Muscle layer of colon (tissue), 2 donors: ENCODE measurements around the gene EDN2.

Experiments used
- H3K27ac ChIP-seq: one replicate; pipeline ENCODE4 v1.7.0; 2013; ENCODE audit warnings: low read depth, mild to moderate bottlenecking, low read length, moderate library complexity
- H3K27me3 ChIP-seq, 2 donors: one replicate each; pipeline ENCODE4 v1.7.0; 2013; ENCODE audit warnings: low read length in 2 of 2, mild to moderate bottlenecking in 2 of 2; ENCODE audit not compliant: insufficient read depth in 2 of 2, control insufficient read depth in 1 of 2
- H3K36me3 ChIP-seq: one replicate; pipeline ENCODE4 v1.7.0; 2013; ENCODE audit warnings: mild to moderate bottlenecking, low read length; ENCODE audit not compliant: insufficient read depth
- H3K4me1 ChIP-seq: one replicate; pipeline ENCODE4 v1.7.0; 2013; ENCODE audit warnings: mild to moderate bottlenecking, low read length; ENCODE audit not compliant: insufficient read depth
- H3K4me3 ChIP-seq, 2 donors: one replicate each; pipeline ENCODE4 v1.7.0; 2013; ENCODE audit warnings: low read length in 2 of 2, low read depth in 1 of 2, mild to moderate bottlenecking in 1 of 2, moderate library complexity in 1 of 2
- H3K9ac ChIP-seq: one replicate; pipeline ENCODE4 v1.7.0; 2013; ENCODE audit warnings: low read length
- H3K9me3 ChIP-seq: one replicate; pipeline ENCODE4 v1.7.0; 2013; ENCODE audit warnings: mild to moderate bottlenecking, low read length
- donor health status: abdominal sarcoma.
- donor health status: Adenocarcinoma of cecum.

EDN2 gene

GRCh38 chr1:41484402-41485241, at the start of gene EDN2:
Gene EDN2, minus strand, starts transcription at chr1:41484683. Its CDS starts 82 bp downstream, at chr1:41484601.
- Histone ChIP-seq H3K27me3 (no peaks in the 10 kb centered on the region), H3K27ac (peak within 1 kb of the TSS; percentile 60), H3K4me1 (peaks cover 60% of the 10 kb centered on the region), H3K9ac (no peak within 1 kb of the TSS), H3K36me3 (no peaks in the 10 kb centered on the region), H3K4me3 (no peak within 1 kb of the TSS), H3K9me3 (no peaks in the 10 kb centered on the region)

- no peak overlapping the region for H3K4me3 ChIP-seq
- H3K9ac ChIP-seq, result no peak overlapping the region
- H3K27me3 ChIP-seq, result no peaks in the 10 kb centered on the region
- no peaks in the 10 kb centered on the region for H3K36me3 ChIP-seq
- no peaks in the 10 kb centered on the region for H3K9me3 ChIP-seq
- H3K4me1 ChIP-seq, result peaks cover 13% of the 10 kb centered on the region
- H3K27ac ChIP-seq, result no peak overlapping the region
These were observed 49.2 kb upstream of the EDN2 start for GRCh38 chr1:41533731-41534080.

- no peak overlapping the region for H3K27ac ChIP-seq
- H3K4me3 ChIP-seq, result no peak overlapping the region
- H3K4me1 ChIP-seq, result peaks cover 11% of the 10 kb centered on the region
- H3K36me3 ChIP-seq, result no peaks in the 10 kb centered on the region
- no peaks in the 10 kb centered on the region for H3K9me3 ChIP-seq
- no peaks in the 10 kb centered on the region for H3K27me3 ChIP-seq
- no peak overlapping the region for H3K9ac ChIP-seq
These were observed 48.7 kb upstream of the EDN2 start for GRCh38 chr1:41533016-41533730.

GRCh38 chr1:41532206-41532975, 47.9 kb upstream of the EDN2 start:
- H3K9ac ChIP-seq, result no peak overlapping the region
- H3K9me3 ChIP-seq, result no peaks in the 10 kb centered on the region
- no peak overlapping the region for H3K27ac ChIP-seq
- peaks cover 3% of the 10 kb centered on the region for H3K4me1 ChIP-seq
- H3K36me3 ChIP-seq, result no peaks in the 10 kb centered on the region
- H3K4me3 ChIP-seq, result no peak overlapping the region
- H3K27me3 ChIP-seq, result no peaks in the 10 kb centered on the region

- Histone ChIP-seq H3K36me3 (no peaks in the 10 kb centered on the region), H3K4me1 (no peaks in the 10 kb centered on the region), H3K4me3 (no peak overlapping the region), H3K9me3 (no peaks in the 10 kb centered on the region), H3K27ac (no peak overlapping the region), H3K9ac (no peak overlapping the region), H3K27me3 (no peaks in the 10 kb centered on the region)
These were observed 45.9 kb upstream of the EDN2 start for GRCh38 chr1:41530411-41530810.

GRCh38 chr1:41529621-41530395, 45.3 kb upstream of the EDN2 start:
- H3K4me3 ChIP-seq, result no peak overlapping the region
- no peaks in the 10 kb centered on the region for H3K4me1 ChIP-seq
- H3K27me3 ChIP-seq, result no peaks in the 10 kb centered on the region
- H3K36me3 ChIP-seq, result no peaks in the 10 kb centered on the region
- H3K27ac ChIP-seq, result no peak overlapping the region
- H3K9ac ChIP-seq, result no peak overlapping the region
- H3K9me3 ChIP-seq, result no peaks in the 10 kb centered on the region

- no peak overlapping the region for H3K4me3 ChIP-seq
- H3K36me3 ChIP-seq, result no peaks in the 10 kb centered on the region
- no peaks in the 10 kb centered on the region for H3K4me1 ChIP-seq
- H3K9me3 ChIP-seq, result no peaks in the 10 kb centered on the region
- H3K27me3 ChIP-seq, result no peaks in the 10 kb centered on the region
- no peak overlapping the region for H3K9ac ChIP-seq
- H3K27ac ChIP-seq, result no peak overlapping the region
These were observed 44.5 kb upstream of the EDN2 start for GRCh38 chr1:41528726-41529605.

GRCh38 chr1:41528106-41528505, 43.6 kb upstream of the EDN2 start:
- H3K27ac ChIP-seq, result no peak overlapping the region
- H3K4me1 ChIP-seq, result no peaks in the 10 kb centered on the region
- no peaks in the 10 kb centered on the region for H3K36me3 ChIP-seq
- H3K4me3 ChIP-seq, result no peak overlapping the region
- H3K9me3 ChIP-seq, result no peaks in the 10 kb centered on the region
- H3K9ac ChIP-seq, result no peak overlapping the region
- H3K27me3 ChIP-seq, result no peaks in the 10 kb centered on the region

GRCh38 chr1:41526956-41527561, 42.6 kb upstream of the EDN2 start:
- H3K9ac ChIP-seq, result no peak overlapping the region
- H3K36me3 ChIP-seq, result no peaks in the 10 kb centered on the region
- H3K27ac ChIP-seq, result no peak overlapping the region
- H3K4me1 ChIP-seq, result no peaks in the 10 kb centered on the region
- H3K4me3 ChIP-seq, result no peak overlapping the region
- H3K9me3 ChIP-seq, result no peaks in the 10 kb centered on the region
- H3K27me3 ChIP-seq, result no peaks in the 10 kb centered on the region

GRCh38 chr1:41525891-41526587, 41.6 kb upstream of the EDN2 start:
- Histone ChIP-seq H3K9ac (no peak overlapping the region), H3K27ac (no peak overlapping the region), H3K36me3 (no peaks in the 10 kb centered on the region), H3K9me3 (no peaks in the 10 kb centered on the region), H3K27me3 (no peaks in the 10 kb centered on the region), H3K4me3 (no peak overlapping the region), H3K4me1 (no peaks in the 10 kb centered on the region)
